ENCODE data around the gene RAC2.

RAC2 gene

GRCh38 chr22:37226514-37226913 lies 17.6 kb downstream of the RAC2 start:
- Histone ChIP-seq H3F3A (ENCODE audit: insufficient read depth, low read length) (peaks cover 88% of the 10 kb centered on the region), H3K79me2 (ENCODE audit: low read length) (peaks cover 54% of the 10 kb centered on the region), H3K4me2 (ENCODE audit: low read depth, low read length) (no peak overlapping the region), H3K4me3 (ENCODE audit: low read length) (no peak overlapping the region), H2AFZ (ENCODE audit: low read length) (no peak overlapping the region), H3K36me3 (replicated peaks; ENCODE audit: insufficient read depth, low read length) (peaks cover 24% of the 10 kb centered on the region), H3K27ac (ENCODE audit: low read length) (peak overlapping the region; percentile 18; the same call in 1 of the 2 replicates), H3K27me3 (replicated peaks; ENCODE audit: insufficient read depth, low read length) (no peaks in the 10 kb centered on the region), H3K9ac (ENCODE audit: low read length) (no peak overlapping the region), H3K4me1 (ENCODE audit: low read length) (peaks cover 74% of the 10 kb centered on the region), H4K20me1 (ENCODE audit: insufficient read depth, low read length) (no peaks in the 10 kb centered on the region), H3K9me3 (replicated peaks; ENCODE audit: insufficient read depth, low read length) (no peaks in the 10 kb centered on the region), H3K9me2 (replicated peaks; ENCODE audit: insufficient read depth, low read length) (no peaks in the 10 kb centered on the region)
- TF ChIP-seq CTCF (IDR thresholded peaks at IDR 0.05; ENCODE audit: low read length) (no peak), EZH2phosphoT487 (IDR thresholded peaks at IDR 0.05; ENCODE audit: low read length) (no peak), EZH2 (optimal IDR thresholded peaks at IDR 0.05; ENCODE audit: low read depth, low read length) (no peak)
- DNase-seq = no peak

- H3K4me3 ChIP-seq (ENCODE audit: low read length) = no peak overlapping the region
Measured at GRCh38 chr22:37226087-37226486, 18.0 kb downstream of the RAC2 start.

GRCh38 chr22:37225481-37225880 lies 18.6 kb downstream of the RAC2 start:
- H3K4me2 ChIP-seq (ENCODE audit: low read depth, low read length) = no peak overlapping the region
- H3K9me3 ChIP-seq (replicated peaks; ENCODE audit: insufficient read depth, low read length) = no peaks in the 10 kb centered on the region
- H4K20me1 ChIP-seq (ENCODE audit: insufficient read depth, low read length) = no peaks in the 10 kb centered on the region
- peak overlapping the region; percentile 98; the same call in 1 of the 2 replicates for H3K27ac ChIP-seq (ENCODE audit: low read length)
- H2AFZ ChIP-seq (ENCODE audit: low read length) = no peak overlapping the region
- H3K27me3 ChIP-seq (replicated peaks; ENCODE audit: insufficient read depth, low read length) = no peaks in the 10 kb centered on the region
- H3F3A ChIP-seq (ENCODE audit: insufficient read depth, low read length) = peaks cover 88% of the 10 kb centered on the region
- H3K4me1 ChIP-seq (ENCODE audit: low read length) = peaks cover 74% of the 10 kb centered on the region
- H3K79me2 ChIP-seq (ENCODE audit: low read length) = peaks cover 55% of the 10 kb centered on the region
- no peak overlapping the region for H3K9ac ChIP-seq (ENCODE audit: low read length)
- peak; percentile 35 for DNase-seq
- H3K4me3 ChIP-seq (ENCODE audit: low read length) = no peak overlapping the region
- TF ChIP-seq CTCF (IDR thresholded peaks at IDR 0.05; ENCODE audit: low read length) (peak; percentile 33), EZH2phosphoT487 (IDR thresholded peaks at IDR 0.05; ENCODE audit: low read length) (no peak)
- H3K36me3 ChIP-seq (replicated peaks; ENCODE audit: insufficient read depth, low read length) = peaks cover 24% of the 10 kb centered on the region
- no peaks in the 10 kb centered on the region for H3K9me2 ChIP-seq (replicated peaks; ENCODE audit: insufficient read depth, low read length)

More at GRCh38 chr22:37226087-37226486, 18.0 kb downstream of the RAC2 start:
- no peaks in the 10 kb centered on the region for H3K9me3 ChIP-seq (replicated peaks; ENCODE audit: insufficient read depth, low read length)
- no peaks in the 10 kb centered on the region for H4K20me1 ChIP-seq (ENCODE audit: insufficient read depth, low read length)
- H3K4me2 ChIP-seq (ENCODE audit: low read depth, low read length) = no peak overlapping the region
- no peaks in the 10 kb centered on the region for H3K9me2 ChIP-seq (replicated peaks; ENCODE audit: insufficient read depth, low read length)
- peaks cover 50% of the 10 kb centered on the region for H3K79me2 ChIP-seq (ENCODE audit: low read length)
- peaks cover 74% of the 10 kb centered on the region for H3K4me1 ChIP-seq (ENCODE audit: low read length)
- H3K9ac ChIP-seq (ENCODE audit: low read length) = no peak overlapping the region
- H2AFZ ChIP-seq (ENCODE audit: low read length) = no peak overlapping the region
- no peak for DNase-seq
- H3K27me3 ChIP-seq (replicated peaks; ENCODE audit: insufficient read depth, low read length) = no peaks in the 10 kb centered on the region
- peaks cover 24% of the 10 kb centered on the region for H3K36me3 ChIP-seq (replicated peaks; ENCODE audit: insufficient read depth, low read length)
- H3K27ac ChIP-seq (ENCODE audit: low read length) = peak overlapping the region; percentile 18; the same call in 1 of the 2 replicates
- H3F3A ChIP-seq (ENCODE audit: insufficient read depth, low read length) = peaks cover 88% of the 10 kb centered on the region
- TF ChIP-seq EZH2 (optimal IDR thresholded peaks at IDR 0.05; ENCODE audit: low read depth, low read length) (no peak), CTCF (IDR thresholded peaks at IDR 0.05; ENCODE audit: low read length) (no peak), EZH2phosphoT487 (IDR thresholded peaks at IDR 0.05; ENCODE audit: low read length) (no peak)

All from MM.1S (cell line).